ENCODE measurements around the gene AGBL4. TPM values are rescaled to one million over a fixed set of nuclear protein-coding genes. Genes with fewer than 3 reads are reported as not detected.

The AGBL4 gene
- total RNA-seq, 2 donors from 2014 or later = 0.40 to 5.5 TPM

GRCh38 chr1:48790397-48790796, 1233.4 kb downstream of the AGBL4 start:
- H3K27ac Mint-ChIP-seq = no peak overlapping the region
- no peak for DNase-seq
- H3K4me1 ChIP-seq (ENCODE audit: control insufficient read depth, insufficient read depth, low read length) = peaks cover 6% of the 10 kb centered on the region
- no peaks in the 10 kb centered on the region for H3K36me3 ChIP-seq (ENCODE audit: control insufficient read depth, insufficient read depth, low read length)
- no peak overlapping the region for H3K4me3 Mint-ChIP-seq
- H3K4me1 Mint-ChIP-seq = peaks cover 14% of the 10 kb centered on the region
- H3K27me3 ChIP-seq (ENCODE audit: control insufficient read depth, insufficient read depth, low read length, poor library complexity, severe bottlenecking) = peaks cover 13% of the 10 kb centered on the region
- no peak overlapping the region for H3K9ac ChIP-seq (ENCODE audit: extremely low read depth, low read length, poor library complexity, severe bottlenecking)
- TF ChIP-seq CTCF (conservative IDR thresholded peaks at IDR 0.05) = no peak
- no peak overlapping the region for H3K27ac ChIP-seq (ENCODE audit: low read depth, low read length)
- H3K9me3 Mint-ChIP-seq = no peaks in the 10 kb centered on the region
- no peaks in the 10 kb centered on the region for H3K36me3 Mint-ChIP-seq (ENCODE audit: low read depth)
- no peaks in the 10 kb centered on the region for H3K9me3 ChIP-seq (ENCODE audit: control insufficient read depth, low read length)
- H3K4me3 ChIP-seq (ENCODE audit: low read length) = no peak overlapping the region
- H3K27me3 Mint-ChIP-seq (ENCODE audit: insufficient read depth) = peaks cover 2% of the 10 kb centered on the region

- DNase-seq = no peak
- Mint-ChIP-seq H3K4me3 (no peak overlapping the region), H3K36me3 (ENCODE audit: low read depth) (no peaks in the 10 kb centered on the region), H3K27ac (no peak overlapping the region), H3K27me3 (ENCODE audit: insufficient read depth) (peaks cover 2% of the 10 kb centered on the region), H3K4me1 (peaks cover 14% of the 10 kb centered on the region), H3K9me3 (no peaks in the 10 kb centered on the region)
- Histone ChIP-seq H3K27ac (ENCODE audit: low read depth, low read length) (no peak overlapping the region), H3K9ac (ENCODE audit: extremely low read depth, low read length, poor library complexity, severe bottlenecking) (no peak overlapping the region), H3K4me3 (ENCODE audit: low read length) (no peak overlapping the region), H3K36me3 (ENCODE audit: control insufficient read depth, insufficient read depth, low read length) (no peaks in the 10 kb centered on the region), H3K4me1 (ENCODE audit: control insufficient read depth, insufficient read depth, low read length) (peaks cover 6% of the 10 kb centered on the region), H3K9me3 (ENCODE audit: control insufficient read depth, low read length) (no peaks in the 10 kb centered on the region), H3K27me3 (ENCODE audit: control insufficient read depth, insufficient read depth, low read length, poor library complexity, severe bottlenecking) (peaks cover 13% of the 10 kb centered on the region)
- 94 to 100% methylated on average over 4 of the region's 4 CpGs for WGBS, 2 experiments (ENCODE audit: insufficient coverage in 1 of 2, insufficient read length in 1 of 2)
- TF ChIP-seq CTCF (conservative IDR thresholded peaks at IDR 0.05) = no peak
Measured at GRCh38 chr1:48789903-48790302, 1233.9 kb downstream of the AGBL4 start.

GRCh38 chr1:48785869-48786268, 1237.9 kb downstream of the AGBL4 start:
- Histone ChIP-seq H3K9me3 (ENCODE audit: control insufficient read depth, low read length) (no peaks in the 10 kb centered on the region), H3K9ac (ENCODE audit: extremely low read depth, low read length, poor library complexity, severe bottlenecking) (no peak overlapping the region), H3K27me3 (ENCODE audit: control insufficient read depth, insufficient read depth, low read length, poor library complexity, severe bottlenecking) (peaks cover 9% of the 10 kb centered on the region), H3K4me1 (ENCODE audit: control insufficient read depth, insufficient read depth, low read length) (peaks cover under 1% of the 10 kb centered on the region), H3K27ac (ENCODE audit: low read depth, low read length) (no peak overlapping the region), H3K36me3 (ENCODE audit: control insufficient read depth, insufficient read depth, low read length) (no peaks in the 10 kb centered on the region), H3K4me3 (ENCODE audit: low read length) (no peak overlapping the region)
- no peak for TF ChIP-seq CTCF (conservative IDR thresholded peaks at IDR 0.05)
- Mint-ChIP-seq H3K4me3 (no peak overlapping the region), H3K27ac (no peak overlapping the region), H3K4me1 (peaks cover 2% of the 10 kb centered on the region), H3K36me3 (ENCODE audit: low read depth) (no peaks in the 10 kb centered on the region), H3K9me3 (no peaks in the 10 kb centered on the region), H3K27me3 (ENCODE audit: insufficient read depth) (peaks cover 2% of the 10 kb centered on the region)
- 71% methylated on average over 1 of the region's 1 CpG; no CpG with 5 or more reads in 1 of the 2 experiments for WGBS, 2 experiments (ENCODE audit: insufficient coverage in 1 of 2, insufficient read length in 1 of 2)
- DNase-seq = no peak
